NCI-H146 treated with DMSO at 0.1 percent for 48 hours (cell line): ENCODE data around the gene MPO.

Source experiments
- DNase-seq: peaks from one replicate; lab custom pipeline; 2025; ENCODE audit not compliant: unreplicated experiment; lab: John Stamatoyannopoulos, UW

The MPO gene

DNA sequence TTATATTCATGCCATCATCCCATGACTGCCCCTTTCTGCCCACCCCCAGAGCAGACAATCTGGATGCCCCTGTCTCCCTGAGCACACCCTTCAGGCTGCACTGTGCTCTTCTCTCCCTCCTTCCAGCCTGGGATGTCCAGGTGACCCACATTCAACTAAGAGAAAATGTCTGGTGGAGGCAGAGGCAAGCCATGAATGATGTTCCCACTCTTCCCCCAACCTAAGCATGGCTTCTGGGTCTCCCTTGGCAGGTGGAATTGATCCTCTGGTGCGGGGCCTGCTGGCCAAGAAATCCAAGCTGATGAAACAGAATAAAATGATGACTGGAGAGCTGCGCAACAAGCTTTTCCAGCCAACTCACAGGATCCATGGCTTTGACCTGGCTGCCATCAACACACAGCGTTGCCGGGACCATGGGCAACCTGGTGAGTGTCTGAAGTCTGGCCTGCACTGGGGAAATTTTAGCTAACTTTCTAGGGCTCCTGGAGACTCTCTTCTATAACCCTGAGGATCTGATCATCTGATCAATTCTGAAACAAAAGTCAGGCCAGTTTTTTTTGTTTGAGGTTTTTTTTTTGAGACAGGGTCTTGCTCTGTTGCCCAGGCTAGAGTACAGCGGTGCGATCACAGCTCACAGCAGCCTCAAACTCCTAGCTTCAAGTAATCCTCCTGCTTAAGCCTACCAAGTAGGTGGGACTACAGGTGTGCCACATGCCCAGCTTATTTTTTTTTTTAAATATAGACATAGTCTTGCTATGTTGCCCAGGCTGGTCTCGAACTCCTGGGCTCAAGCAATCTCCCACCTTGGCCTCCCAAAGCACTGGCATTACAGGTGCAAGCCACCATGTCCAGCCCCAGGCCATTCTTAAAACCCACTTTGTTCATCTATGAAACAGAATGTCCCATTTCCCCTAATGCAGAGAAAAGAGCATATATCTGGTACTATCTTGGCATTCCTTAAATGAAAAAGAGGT is 14.5 kb downstream of the MPO start:
- no peak for DNase-seq

DNA sequence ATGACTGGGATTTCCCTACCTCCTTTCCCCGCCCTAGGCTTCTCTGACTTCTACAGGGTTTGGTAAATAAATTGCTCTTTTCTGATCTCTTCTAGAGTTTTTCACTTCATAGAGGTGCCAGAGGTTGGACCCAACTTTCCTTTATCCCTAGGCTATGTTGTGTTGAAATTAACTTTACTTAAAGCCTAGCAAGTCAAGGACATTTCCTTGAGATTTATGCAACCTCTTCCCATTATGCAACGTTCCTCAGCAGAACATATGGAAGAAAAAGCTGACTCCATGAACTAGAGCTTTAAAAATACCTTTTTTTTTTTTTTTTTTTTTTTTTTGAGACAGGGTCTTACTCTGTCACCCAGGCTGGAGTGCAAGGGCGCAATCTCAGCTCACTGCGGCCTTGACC is 15.5 kb downstream of the MPO start:
- DNase-seq: no peak

DNA sequence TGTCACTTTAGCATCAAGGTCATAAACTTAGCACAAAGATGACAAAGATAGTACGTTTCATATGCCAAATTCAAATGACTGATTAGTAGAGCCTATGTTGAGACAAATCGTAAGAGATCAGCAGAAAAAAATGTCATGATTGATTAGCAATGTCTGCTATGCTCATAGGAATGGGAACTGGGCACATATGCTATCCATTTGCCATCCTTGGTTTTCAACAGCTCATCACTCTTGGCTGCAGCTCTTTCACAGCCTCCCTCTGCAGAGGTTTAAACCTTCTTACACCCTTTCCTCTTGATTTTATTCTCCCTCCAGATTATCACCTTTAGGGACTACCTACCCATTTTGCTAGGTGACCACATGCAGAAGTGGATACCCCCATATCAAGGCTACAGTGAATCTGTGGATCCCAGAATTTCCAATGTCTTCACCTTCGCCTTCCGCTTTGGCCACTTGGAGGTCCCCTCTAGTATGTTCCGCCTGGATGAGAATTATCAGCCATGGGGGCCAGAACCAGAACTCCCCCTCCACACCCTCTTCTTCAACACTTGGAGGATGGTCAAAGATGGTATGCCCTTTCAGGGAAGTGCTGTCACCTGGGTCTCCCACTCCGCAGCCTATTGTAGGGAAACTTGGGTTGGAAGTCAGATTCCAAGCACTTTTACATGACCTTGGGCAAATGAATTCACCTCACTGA is 16.2 kb downstream of the MPO start:
- no peak for DNase-seq

DNA sequence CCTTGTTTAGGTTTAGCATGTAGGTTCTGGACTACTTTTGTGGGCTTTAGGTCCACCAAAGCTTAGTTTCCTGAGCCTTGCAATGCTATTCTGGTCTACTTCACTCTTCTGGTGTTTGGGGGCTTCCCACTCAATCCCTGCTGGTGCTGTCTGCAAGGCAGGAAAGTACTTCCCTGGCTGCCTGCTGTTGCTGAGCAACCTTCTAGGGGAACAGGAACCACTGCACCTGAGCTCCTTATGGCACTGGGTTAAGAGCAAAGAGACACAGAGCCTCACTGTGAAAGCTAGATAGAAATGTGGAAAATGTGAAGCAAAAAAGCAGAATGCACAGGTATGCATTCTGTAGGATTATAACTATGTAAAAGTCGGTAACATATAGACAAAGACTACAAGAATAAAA is 17.0 kb downstream of the MPO start:
- no peak for DNase-seq

DNA sequence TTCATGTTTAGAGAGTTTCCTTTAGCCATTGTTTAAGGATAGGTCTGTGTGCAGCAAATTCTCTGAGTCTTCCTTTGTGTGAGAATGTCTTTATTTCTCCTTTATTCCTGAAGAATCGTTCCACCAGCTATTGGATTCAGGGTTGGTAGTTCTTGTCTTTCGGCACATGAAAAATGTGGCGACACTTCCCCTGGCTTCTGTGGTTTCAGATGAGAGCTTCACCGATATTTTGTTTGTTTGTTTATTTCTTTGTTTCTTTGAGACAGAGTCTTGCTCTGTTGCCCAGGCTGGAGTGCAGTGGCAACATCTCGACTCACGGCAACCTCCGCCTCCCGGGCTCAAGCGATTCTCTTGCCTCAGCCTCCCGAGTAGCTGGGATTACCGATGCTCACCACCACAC is 18.6 kb downstream of the MPO start:
- no peak for DNase-seq

DNA sequence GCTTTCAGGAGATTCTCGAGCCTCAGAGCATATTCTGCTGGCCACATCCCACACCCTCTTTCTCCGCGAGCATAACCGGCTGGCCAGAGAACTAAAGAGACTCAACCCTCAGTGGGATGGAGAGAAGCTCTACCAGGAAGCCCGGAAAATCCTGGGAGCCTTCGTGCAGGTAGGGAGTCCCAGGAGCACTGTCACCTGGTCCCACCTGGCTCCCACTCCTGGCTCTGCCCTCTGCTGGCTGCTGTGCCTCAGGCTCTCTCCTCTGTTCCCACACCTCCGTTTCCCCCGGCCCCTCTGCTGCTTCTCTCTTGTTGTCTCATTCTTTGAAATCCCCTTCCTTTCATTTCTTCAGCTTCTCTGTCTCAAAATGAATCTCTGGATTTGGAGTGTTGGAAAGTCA is 25.9 kb downstream of the MPO start:
- no peak for DNase-seq

DNA sequence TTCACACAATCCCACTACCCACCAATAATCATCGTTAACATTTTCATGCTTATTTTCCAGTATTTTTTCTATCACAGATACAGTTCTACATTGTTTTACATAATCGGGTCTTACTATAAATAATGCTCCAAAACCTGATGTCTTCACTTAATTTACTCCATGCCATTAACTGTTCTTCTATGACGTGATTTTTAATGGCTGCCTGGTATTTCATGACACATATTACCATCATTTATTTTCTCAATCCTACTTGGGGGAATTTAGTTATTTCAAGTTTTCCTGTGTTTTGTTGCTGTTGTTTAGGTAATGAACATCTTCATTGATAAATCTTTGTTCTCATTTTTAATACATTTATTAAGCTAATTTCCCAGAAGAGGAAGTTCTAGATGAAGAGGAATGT is 27.7 kb downstream of the MPO start:
- no peak for DNase-seq

DNA sequence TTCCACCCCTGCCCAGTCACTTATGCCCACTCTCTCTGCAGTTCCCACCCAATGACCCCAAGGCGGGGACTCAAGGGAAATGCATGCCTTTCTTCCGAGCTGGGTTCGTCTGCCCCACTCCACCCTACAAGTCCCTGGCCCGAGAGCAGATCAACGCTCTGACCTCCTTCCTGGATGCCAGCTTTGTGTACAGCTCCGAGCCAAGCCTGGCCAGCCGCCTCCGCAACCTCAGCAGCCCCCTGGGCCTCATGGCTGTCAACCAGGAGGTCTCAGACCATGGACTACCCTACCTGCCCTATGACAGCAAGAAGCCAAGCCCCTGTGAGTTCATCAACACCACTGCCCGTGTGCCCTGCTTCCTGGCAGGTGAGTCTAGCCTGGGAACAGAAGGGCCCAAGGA is 28.6 kb downstream of the MPO start:
- no peak for DNase-seq

DNA sequence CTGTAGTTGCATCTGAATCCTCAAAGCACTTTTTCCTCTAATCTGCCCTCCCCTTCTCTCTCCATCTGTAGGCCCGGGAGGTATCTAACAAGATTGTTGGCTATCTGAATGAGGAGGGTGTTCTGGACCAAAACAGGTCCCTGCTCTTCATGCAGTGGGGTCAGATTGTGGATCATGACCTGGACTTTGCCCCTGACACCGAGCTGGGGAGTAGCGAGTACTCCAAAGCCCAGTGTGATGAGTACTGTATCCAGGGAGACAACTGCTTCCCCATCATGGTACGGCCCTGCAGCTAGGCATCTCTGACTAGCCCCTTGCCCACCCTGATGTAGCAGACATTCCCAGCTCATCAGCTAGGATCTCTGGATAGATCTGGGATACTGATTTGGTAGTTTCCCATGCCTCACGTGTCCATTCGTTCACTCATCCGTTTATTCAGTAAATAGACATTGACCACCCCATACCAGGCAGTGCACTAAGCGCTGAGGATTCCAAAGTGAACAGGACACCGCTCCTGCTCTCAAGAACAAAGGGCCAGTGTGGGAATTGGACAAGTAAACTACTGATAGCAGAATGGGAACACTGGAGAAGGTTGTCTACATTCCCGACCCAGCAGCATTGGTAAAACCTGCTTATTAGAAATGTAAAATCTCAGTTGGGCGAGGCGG is 30.3 kb downstream of the MPO start:
- DNase-seq: no peak

DNA sequence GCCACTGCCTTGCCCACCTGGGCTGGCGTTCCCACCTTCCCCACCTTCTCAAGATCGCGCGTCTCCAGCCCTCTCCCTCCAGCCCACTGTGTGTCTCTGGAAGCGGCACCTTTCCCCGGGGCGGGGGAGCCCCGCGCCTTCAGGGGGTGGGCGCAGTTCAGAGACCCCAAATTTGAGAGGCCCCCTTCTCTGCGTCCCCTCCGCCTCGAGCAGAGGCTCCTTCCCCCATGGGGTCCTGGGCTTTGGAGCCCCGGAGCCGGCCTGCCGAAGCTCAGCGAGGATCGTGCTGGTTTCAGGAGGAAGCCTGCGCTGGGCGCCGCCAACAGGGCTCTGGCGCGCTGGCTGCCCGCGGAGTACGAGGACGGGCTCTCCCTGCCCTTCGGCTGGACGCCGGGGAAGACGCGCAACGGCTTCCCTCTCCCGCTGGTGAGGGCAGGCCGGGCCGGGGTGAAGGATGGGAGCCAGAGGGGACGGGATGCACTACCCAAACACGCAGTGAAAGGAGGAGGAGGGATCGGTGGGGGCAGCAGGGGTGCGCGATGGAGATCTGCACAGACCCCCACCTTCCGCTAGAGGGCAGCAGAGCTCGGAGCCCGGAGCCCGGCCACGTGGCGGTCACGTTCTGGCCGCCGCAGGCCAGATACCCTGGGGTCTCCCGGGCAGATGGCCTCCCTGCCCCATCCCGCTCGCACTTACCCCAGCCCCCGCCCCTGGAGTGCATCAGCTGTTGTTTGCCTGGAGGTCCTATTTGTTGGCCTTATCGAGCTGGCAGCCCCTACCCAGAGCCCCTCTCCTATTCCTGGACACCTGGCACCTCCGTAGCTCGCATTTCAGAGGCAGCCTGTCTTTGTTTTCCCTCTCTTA is 31.2 kb downstream of the MPO start:
- DNase-seq: peak; percentile 40

DNA sequence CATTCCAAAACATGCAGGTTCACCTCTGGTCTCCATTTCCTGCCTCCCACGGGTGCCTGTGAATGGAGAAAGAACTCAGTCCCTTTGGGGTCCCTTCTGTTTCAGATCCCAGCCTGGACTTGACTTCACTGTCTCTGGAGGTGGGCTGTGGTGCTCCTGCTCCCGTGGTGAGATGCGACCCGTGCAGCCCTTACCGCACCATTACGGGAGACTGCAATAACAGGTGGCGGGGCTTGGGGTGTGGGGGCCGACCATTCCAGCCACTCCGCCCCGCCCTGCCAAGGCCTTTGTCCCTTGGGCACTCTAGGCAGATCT is 31.8 kb downstream of the MPO start:
- no peak for DNase-seq

DNA sequence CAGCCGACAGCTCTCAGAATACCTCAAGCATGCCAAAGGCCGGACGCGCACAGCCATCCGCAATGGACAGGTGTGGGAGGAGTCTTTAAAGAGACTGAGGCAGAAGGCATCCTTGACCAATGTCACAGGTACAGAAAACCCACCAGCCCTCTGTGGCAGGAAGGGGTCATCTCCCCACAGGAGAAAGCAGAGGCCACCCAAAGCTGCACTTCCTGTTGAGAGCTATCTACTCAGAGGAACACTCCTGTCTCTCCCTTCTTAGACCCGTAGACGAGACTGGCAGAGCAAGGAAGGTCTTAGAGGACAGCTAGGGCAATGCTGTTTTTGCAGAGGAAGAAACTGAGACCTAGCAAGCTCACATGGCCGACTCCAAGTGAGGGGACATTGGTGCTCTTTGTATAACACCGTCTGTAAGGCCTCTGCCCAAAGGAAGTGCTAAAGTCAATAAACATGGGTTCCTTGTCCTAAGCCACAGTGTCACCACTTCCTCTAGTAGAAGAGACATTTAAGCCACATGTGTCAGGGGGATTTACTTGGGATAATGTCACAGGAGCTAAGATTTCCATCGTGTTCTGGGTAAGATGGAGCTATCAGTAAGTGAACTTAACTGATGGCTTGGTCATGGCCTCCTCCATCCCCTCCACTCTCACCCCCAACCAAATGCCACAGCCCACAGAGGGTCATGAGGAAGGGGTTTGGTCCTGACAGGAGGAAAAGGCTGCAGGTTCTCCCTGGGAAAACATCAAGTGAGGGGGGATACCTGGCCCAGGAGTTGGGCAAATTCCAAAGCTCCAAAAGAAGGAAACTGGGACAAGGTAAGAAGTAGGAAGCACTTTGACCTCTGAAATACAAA is 33.0 kb downstream of the MPO start:
- DNase-seq: no peak

DNA sequence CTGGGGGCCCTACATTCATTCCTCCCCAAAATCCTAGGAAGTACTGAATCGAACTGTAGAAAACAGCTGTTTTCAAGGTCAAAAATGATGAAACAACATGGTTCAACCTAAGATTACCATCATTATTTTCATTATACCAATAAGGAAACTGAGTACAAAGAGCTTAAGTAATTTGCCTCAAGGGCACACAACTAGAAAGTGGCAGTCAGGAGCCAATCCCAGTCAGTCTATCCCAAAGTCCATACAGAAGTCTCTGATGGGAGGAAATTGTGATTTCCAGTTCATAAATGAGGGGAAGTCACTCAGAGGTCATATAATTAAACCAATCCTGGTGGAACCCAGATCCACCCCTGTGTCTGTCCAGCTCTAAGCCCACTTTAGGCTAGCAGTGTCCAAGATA is 34.0 kb downstream of the MPO start:
- DNase-seq: no peak

DNA sequence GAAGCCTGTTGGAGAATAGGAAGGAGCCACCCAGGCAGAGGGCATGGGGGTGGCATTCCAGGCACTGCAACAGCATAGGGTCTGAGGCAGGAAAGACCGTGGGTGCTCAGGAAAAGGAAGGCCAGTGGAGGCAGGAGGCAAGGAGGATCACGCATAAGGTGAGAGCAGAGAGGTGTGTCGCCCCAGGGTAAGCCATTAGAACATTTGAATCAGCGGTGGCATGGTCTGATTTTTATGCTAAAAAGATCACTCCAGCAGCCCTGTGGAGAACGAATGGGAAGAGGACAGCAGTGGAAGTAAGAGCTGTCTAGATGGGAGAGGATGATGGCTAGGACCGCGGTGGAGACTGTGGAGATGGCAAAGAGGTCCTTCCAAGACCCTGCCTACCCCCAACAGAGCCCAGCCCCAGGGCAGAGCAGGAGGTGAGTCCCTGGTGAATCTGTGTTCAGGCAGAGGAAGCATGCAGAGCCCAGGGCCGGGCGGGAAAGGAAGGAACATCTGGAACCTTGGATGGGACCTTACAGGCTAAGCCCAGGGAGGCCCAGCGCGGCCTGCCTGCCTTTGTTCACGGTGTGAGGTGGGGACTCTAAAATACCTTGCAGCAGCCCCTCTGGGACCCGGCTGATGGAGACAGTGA is 34.5 kb downstream of the MPO start:
- no peak for DNase-seq

DNA sequence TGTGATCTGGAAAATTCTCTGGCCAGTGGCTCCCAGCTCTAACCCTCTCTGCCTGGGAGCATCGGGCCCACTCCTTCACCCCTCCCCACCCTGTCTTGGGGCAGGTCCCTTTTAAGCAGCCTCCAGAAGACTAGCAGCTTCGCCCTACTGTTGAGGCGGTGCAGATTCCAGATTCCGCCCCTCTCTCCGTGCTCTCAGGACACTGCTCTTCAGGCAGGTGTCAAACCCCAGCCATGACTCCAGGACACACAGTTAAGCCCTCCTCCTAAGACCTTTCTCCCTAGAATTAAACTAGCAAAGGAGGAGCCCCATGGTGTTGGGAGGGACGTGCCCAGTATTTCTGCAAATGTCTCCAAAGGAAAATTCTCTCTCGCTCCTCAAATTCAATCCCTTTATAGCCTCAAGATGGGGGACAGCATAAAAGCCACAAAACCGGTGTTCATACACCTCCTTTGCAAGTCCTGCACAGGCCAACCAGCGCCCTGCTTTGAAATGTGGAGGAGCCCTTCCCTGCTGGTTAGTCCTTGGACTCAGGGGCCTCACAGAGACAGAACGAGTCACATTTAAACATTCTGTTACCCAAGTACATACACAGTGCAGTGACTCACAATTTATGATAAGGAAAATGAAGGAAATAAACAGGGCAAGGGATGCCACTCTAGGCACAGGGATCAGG is 35.2 kb downstream of the MPO start:
- DNase-seq: no peak

DNA sequence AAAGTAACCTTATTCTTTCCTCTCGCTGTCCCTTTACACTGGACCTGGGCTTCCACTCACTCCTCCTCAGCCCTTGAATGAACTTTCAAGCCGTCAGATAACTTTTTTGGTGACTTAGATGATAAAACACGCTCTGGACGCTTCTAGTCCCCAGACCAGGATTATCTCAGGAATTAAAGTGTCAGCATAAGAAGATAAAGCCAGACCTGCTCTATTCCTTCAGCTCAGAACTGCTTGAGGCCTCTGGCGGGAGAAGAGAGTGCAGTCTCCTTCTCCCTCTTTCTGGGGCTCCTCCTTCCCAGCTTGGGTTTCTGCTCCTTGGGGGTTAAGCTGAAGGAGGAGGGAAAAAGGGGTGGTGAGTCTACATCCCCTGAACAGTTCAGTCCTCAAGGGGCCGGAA is 35.8 kb downstream of the MPO start:
- DNase-seq: no peak

DNA sequence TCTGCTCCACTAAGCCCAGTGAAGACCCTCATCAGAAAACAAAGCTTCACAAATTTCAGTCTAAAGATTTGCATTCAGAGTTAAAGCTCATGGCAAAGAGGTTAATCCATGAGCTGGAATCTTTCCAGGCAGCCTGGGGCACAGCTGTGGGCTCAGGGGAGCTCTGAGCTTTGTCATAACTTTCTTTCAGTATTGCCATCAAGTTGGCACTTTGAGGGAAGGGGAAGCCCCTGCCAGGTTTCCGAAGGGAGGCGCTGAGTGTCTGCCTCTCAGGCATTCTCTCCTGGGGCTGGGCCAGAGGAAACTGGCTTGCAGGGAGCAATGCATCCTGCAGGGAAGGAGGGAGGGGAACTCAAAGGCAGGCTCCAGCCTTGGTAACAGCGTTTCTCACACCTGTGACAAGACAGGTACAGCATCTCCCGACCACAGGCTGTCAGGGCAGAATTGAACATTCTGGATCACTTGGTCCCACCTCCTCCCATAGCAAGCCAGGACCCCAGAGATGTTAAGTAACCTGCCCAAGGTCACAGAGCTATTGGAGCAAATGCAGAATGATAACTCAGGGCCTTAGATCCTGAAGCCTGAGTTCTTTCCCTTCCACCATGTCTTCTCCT is 38.5 kb downstream of the MPO start:
- DNase-seq: no peak

DNA sequence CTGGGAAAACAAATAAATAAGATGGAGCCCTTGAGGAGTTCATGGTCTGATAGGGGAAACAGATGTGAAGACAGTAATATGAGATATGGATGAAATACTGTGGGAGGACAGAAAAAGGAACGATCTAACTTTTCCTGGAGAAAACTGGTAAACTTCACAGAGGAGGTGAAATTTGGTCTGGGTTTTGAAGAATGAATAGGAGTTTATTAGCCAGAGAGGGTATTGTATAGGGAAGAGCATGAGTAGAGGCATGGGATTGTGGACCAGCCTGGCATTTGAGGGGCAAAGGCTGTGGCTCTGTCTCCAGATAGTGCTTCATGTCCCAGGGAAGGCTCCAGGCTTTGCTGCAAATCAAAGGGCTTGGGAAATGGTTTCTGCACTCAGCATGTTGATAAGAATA is 40.7 kb downstream of the MPO start:
- no peak for DNase-seq

DNA sequence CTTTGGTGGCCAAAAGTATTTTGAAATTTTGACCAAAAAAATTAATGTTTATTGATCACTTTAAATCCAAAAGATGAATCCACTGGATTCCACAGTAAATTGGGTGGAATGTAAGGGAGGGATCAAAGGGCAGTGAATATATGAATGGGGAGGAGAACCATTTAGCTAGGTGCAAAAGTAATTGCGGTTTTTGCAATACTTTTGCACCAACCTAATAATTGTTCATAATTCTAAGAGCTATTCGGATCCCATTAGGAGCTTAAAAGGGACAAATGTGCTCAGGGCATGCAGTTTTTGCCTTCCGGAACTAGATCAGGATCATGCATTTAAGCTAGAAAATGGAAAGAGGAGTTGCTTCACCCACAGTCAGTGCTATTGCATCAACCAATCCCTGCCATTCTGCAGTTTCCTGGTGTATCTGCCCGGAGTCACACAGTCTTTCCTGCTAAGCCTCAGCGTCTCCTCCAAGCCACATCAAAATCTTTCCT is 42.5 kb downstream of the MPO start, which contains the start of gene LPO:
TSS of gene LPO (plus strand) at position 438 of the 488 bp plus-strand sequence. CDS start 4,396 bp downstream, outside the sequence.
- DNase-seq: no peak
